Stimulated activated CD4-positive, alpha-beta T cell treated with anti-CD3 and anti-CD28 coated beads, Interleukin-12 subunit alpha, Interleukin-12 subunit beta, amount 100 ng/mL, for 24 hours (primary cell): ENCODE results near the gene ABCA2.

Experiments used
- DNase-seq, 2 experiments: peaks; one replicate each; pipeline ENCODE4 v3.0.0-alpha.2; 2020; ENCODE audit warnings: low read depth in 2 of 2

Gene ABCA2

DNA sequence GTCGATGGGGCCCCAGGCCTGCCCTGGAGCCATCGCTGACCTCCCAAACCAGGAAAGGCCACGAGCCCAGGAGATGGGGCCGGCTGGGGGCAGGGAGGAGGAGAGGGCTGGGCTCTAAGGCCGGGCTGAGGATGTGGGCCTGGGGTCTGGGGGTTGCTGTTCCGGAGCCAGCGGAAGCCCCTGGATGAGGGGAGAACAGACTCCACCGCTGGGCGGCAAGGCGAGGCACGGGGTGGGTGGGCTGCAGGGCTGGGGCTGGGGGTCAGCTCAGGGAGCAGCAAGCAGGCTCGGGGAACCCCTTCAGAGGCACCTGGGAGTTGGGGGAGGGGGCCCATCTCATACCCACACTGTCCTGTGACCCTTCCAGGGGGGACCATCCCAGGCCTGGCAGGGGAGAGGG is 64.3 kb downstream of the ABCA2 start:
- DNase-seq, result no peak

- no peak for DNase-seq
Observed at GRCh38 chr9:136963341-136963740, 64.7 kb downstream of the ABCA2 start.

DNA sequence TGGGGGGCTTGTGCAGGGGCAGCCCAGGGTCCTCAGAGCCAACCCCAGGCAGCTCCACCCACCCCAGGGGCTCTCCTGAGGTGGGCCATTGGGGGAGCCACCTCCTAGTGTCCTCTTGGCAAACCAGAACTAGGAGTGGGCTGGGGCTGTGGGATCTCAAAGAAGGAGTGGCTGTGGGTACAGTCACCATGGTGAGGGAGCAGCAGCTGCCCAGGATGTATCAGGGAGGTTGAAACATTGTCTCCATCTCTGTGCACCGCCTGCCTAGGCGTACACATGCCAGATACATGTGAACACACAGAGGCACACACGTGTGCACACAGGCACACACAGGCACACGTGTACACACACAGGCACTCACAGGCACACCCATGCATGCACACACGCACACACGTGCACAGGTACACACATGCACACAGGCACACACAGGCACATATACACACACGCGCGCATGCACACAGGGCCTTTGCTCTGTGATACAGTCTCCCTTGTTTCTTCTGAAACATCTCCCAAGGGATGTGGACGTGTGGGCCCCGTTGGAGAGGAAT is 65.3 kb downstream of the ABCA2 start:
- no peak for DNase-seq

- DNase-seq, result no peak
Observed at GRCh38 chr9:136962163-136962562, 65.9 kb downstream of the ABCA2 start.

- no peak for DNase-seq
Observed at GRCh38 chr9:136961279-136962065, 66.6 kb downstream of the ABCA2 start.

DNA sequence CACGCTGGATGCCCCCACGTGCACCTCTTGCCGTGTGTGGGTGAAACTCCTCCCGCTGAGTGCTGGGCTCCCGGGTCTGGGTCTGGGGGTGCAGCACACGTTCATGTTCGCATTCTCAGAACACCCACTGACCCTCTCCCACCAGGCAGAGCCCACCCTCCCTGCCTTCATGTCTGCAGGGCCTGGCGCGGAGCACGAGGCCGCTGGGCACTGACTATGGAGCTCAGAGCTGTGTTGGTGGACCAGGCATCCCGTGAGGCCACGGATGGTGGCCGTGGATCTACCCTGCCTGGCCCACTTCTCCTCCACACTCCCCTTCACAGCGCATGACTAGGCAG is 67.1 kb downstream of the ABCA2 start:
- DNase-seq, result no peak

DNA sequence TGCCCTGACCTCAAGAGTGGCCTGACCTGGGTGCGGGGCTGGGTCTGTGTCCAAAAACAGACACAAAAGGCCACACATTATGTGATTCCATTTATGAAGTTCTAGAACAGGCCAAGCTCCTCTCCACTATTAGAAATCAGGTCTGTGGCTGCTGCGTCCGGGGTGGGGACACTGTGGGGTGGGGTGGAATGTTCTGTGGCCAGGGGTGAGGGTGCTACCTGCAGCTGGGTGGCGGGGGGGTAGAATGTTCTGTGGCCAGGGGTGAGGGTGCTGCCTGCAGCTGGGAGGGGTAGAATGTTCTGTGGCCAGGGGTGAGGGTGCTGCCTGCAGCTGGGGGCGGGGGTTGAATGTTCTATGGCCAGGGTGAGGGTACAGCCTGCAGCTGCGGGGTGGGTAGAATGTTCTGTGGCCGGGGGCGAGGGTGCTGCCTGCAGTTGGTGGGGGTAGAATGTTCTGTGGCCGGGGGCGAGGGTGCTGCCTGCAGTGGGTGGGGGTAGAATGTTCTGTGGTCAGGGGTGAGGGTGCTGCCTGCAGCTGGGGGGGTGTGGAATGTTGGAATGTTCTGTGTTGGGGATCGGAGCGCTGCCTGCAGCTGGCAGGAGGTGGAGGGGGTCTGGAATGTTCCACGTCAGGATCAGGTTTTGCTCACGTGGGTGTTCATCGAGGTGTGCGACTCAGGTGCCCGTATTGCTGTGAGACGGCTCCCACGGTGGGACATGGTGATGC is 67.7 kb downstream of the ABCA2 start:
- no peak for DNase-seq

GRCh38 chr9:136958898-136959850 is 68.9 kb downstream of the ABCA2 start:
- no peak for DNase-seq

- DNase-seq, result no peak
Observed at GRCh38 chr9:136958473-136958872, 69.6 kb downstream of the ABCA2 start.

GRCh38 chr9:136957901-136958300 is 70.1 kb downstream of the ABCA2 start:
- no peak for DNase-seq

- DNase-seq, result no peak
Observed at GRCh38 chr9:136957461-136957860, 70.6 kb downstream of the ABCA2 start.
